Psoas muscle (tissue), 8 donors: ENCODE data around the gene EXOC3L4. TPM values are rescaled to one million over a fixed set of nuclear protein-coding genes. Genes with fewer than 3 reads are reported as not detected.

Source experiments
- ATAC-seq, 4 donors: fragments of 200-7000 bp; cut with Tn5 transposase; one replicate each; pipeline ENCODE4 v1.9.1; 2020; ENCODE audit warnings: moderate library complexity in 3 of 4, mild to moderate bottlenecking in 2 of 4
- DNase-seq, 2 donors: peaks; one replicate each; pipeline ENCODE4 v3.0.0-alpha.2; 2020
- H3K27ac ChIP-seq: fragments of 200-600 bp; one replicate; pipeline ENCODE4 v1.8.0; 2022
- H3K27me3 ChIP-seq, 3 donors: fragments of 200-600 bp in 1 of 3; one replicate each; pipeline versions ENCODE4 v1.6.1 to v1.8.0; 2013 to 2022; ENCODE audit warnings: low read length in 2 of 3, mild to moderate bottlenecking in 2 of 3, moderate library complexity in 1 of 3; ENCODE audit not compliant: insufficient read depth in 3 of 3
- H3K36me3 ChIP-seq, 2 donors: fragments of 200-600 bp in 1 of 2; one replicate each; pipeline versions ENCODE4 v1.6.1 to v1.8.0; 2013 to 2022; ENCODE audit warnings: low read depth in 1 of 2, mild to moderate bottlenecking in 1 of 2, moderate library complexity in 1 of 2; ENCODE audit not compliant: insufficient read depth in 1 of 2
- H3K4me1 ChIP-seq: fragments of 200-600 bp; one replicate; pipeline ENCODE4 v1.8.0; 2022
- H3K4me3 ChIP-seq: fragments of 200-600 bp; one replicate; pipeline ENCODE4 v1.8.0; 2022; ENCODE audit warnings: mild to moderate bottlenecking
- H3K9me3 ChIP-seq: fragments of 200-600 bp; one replicate; pipeline ENCODE4 v1.8.0; 2022
- WGBS, 3 donors: extraction: QIAGEN DNeasy Blood & Tissue Kit; methylation state at CpG; one replicate each; pipeline versions ENCODE4 v1.1.6 to v1.1.7; 2013; 5-methylcytosine and 5-hydroxymethylcytosine counted together
- intact Hi-C, 2 donors: fragments of 100-400 bp; cut with DNase I; formaldehyde crosslinking; loops; one replicate each; pipeline versions ENCODE4 v1.11.0 to v1.14.2; 2022
- polyA plus RNA-seq, 3 donors: library from polyadenylated mRNA; stranded (reverse); fragments of 200-250 nt; gene quantifications; one replicate each; pipeline ENCODE4 v1.2.3, GENCODE V29; 2013
- total RNA-seq, 4 donors: library from RNA; stranded (reverse); fragmentation: NEBNext Ultra II Directional in 2 of 4; extraction: Animal tissue kit (Norgen Biotek cat#: 25700) in 2 of 4; gene quantifications; one replicate each; pipeline versions ENCODE4 v1.2.1 to v1.2.4, GENCODE V29; 2021 to 2023
- TF ChIP-seq, protein P1 (sequence below): fragments of 200-600 bp; IDR thresholded peaks from one replicate; pipeline ENCODE4 v1.8.0; 2022; ENCODE audit warnings: antibody characterized with exemption
- donor health status: healthy with polysubstance abuse.
- donor health status: DM: no; HTN: no; CAD: no; lungs with moderate emphysema.
- donor health status: Bipolar disorder and iron deficiency.
- donor health status: healthy.
- donor health status: DM: yes; HTN: yes; CAD: no.
- donor health status: DM: no; HTN: no; CAD: no.
- donor health status: DM: no; HTN: no; CAD: no.
- donor health status: DM: yes; HTN: yes; CAD: no.

EXOC3L4 gene
- total and polyA plus RNA-seq, 7 donors = 0.12 to 0.33 (median 0.27) TPM; not detected in 3

DNA sequence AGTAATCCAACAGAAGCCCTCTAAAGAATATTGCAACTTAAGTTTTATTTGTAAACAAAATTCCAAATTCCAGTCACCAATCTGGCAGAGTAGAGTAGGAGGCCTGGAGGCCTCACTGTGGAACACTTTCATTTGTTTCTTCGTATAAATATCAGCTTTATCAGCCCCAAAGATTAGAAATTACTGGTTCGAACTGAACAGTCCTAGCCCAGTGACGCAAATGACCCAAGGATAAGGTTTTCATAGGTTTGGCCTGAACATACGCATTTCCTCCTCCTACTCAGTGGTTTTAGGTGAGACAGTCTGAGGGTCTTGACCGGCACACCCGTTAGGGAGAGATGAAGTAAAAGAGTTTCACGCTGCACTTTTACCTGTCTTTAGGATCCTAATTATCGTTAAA lies 38.8 kb upstream of the EXOC3L4 start:
- no peak for ATAC-seq
- no peaks in the 10 kb centered on the region for H3K9me3 ChIP-seq
- peak overlapping the region; percentile 54 for H3K27ac ChIP-seq
- intact Hi-C loops = no loop called here
- peak overlapping the region; percentile 97 for H3K4me3 ChIP-seq
- H3K27me3 ChIP-seq = no peaks in the 10 kb centered on the region
- H3K36me3 ChIP-seq = no peaks in the 10 kb centered on the region
- DNase-seq = no peak
- WGBS, 3 donors = 48 to 52% (median 49%) methylated on average over 8 of the region's 8 CpGs
- peaks cover 43% of the 10 kb centered on the region for H3K4me1 ChIP-seq
- TF ChIP-seq, protein P1, sequence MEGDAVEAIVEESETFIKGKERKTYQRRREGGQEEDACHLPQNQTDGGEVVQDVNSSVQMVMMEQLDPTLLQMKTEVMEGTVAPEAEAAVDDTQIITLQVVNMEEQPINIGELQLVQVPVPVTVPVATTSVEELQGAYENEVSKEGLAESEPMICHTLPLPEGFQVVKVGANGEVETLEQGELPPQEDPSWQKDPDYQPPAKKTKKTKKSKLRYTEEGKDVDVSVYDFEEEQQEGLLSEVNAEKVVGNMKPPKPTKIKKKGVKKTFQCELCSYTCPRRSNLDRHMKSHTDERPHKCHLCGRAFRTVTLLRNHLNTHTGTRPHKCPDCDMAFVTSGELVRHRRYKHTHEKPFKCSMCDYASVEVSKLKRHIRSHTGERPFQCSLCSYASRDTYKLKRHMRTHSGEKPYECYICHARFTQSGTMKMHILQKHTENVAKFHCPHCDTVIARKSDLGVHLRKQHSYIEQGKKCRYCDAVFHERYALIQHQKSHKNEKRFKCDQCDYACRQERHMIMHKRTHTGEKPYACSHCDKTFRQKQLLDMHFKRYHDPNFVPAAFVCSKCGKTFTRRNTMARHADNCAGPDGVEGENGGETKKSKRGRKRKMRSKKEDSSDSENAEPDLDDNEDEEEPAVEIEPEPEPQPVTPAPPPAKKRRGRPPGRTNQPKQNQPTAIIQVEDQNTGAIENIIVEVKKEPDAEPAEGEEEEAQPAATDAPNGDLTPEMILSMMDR = no peak

DNA sequence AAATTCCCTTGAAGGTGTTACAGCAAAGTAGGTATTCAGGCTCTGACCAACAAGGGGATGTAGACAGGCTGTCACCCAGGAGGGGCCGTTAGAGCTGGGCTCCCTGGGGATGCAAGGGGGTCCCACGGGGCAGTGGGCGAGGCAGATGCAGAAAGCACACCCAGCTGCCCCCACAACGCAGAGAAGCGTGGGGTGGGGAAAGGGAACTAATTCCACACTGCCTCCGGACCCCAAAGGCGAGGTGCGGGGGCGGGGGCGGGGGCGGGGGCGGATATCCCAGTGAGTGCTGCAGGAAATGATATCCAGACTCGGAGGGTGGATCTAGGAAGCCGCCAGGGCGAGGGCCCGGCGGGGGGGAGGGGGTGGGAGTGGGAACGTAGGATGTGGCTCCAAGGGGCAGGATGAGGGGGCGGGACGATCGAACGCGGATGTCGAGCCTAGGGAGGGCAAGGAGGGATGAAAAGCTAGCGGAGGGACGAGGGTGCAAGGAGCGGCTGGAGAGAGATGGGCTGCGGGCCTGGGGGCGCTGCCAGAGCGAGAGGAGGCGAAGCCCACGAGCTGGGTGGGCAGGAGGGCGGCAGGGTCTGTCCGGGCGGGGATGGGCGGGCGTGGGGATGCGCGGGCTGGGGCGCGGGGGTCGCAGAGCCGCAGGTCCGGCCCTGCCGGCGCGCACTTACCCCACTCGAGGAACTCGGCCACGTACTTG lies 38.0 kb upstream of the EXOC3L4 start:
- ATAC-seq (peak in 1 of 4 donors; percentile 21), DNase-seq (peak; percentile 82 to 85)
- TF ChIP-seq, protein P1 = peak; percentile 23
- peak overlapping the region; percentile 97 for H3K4me3 ChIP-seq
- no peaks in the 10 kb centered on the region for H3K9me3 ChIP-seq
- H3K36me3 ChIP-seq = no peaks in the 10 kb centered on the region
- peaks cover 38% of the 10 kb centered on the region for H3K4me1 ChIP-seq
- intact Hi-C loops = no loop called here
- no peaks in the 10 kb centered on the region for H3K27me3 ChIP-seq
- WGBS, 3 donors = 1 to 2% (median 2%) methylated on average over 27 to 50 of the region's 50 CpGs
- peak overlapping the region; percentile 91 for H3K27ac ChIP-seq

DNA sequence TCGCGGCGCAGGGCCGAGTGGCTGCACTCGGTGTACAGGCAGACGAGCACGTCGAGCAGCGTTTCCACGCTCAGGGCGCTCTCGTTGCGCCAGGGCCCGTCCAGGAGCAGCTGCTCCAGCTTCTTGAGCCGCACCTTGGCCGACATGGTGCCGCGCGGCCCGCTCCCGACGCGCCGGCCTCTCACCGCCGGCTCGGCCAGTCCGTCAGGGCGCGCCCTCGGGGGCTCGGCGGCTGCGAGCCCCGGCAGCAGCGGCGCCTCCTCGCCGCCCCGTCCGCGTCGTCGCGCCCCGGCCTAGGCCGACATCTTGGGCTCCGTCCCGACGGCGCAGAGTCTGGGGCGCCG lies 37.5 kb upstream of the EXOC3L4 start:
- WGBS, 3 donors = 0 to 1% (median 0%) methylated on average over 37 to 53 of the region's 53 CpGs
- DNase-seq = peak in 1 of 2 donors; percentile 67

DNA sequence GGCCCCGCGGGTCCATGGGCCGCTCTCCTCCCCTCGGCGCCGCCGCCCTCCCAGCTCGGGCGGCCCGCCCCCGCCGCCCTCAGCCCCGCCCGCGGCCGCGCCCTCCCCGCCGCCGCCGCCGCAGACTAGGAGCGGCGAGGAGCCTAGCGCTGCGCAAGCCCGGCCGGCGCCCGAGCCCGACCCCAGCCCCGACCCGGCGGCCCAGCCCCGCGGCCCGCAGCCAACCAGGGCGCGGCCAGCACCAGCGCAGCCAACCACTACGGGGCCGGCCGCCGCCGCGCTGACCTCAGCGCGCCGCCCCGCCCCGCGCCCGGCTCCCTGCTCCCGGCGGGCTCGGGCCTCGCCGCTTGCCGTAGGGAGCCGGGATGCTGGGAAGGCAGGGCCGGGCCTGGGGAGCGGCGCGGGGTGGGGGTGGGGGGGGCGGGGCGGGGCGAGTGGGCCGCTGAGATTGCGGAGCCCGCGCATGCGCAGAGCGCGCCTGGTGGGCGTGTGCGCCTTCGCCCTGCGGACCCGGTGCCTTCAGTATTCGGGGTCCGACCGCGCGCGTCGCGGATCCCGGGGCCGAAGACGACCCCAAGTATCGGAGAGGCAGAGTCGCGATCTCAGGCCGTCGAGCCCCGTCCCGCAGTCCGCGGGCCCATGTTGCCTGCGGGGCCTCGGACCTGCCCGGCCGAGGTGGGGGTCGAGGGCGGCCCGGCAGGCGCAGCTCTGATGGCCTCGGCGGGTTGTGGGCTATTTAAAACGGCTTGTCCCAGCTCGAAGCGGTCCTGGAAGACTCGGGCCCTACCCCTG lies 37.0 kb upstream of the EXOC3L4 start, which contains the start of gene CDC42BPB:
CDC42BPB (minus strand) TSS at position 178 of the 792 bp plus-strand sequence. CDS start 376 bp downstream, outside the sequence.
- DNase-seq = peak; percentile 93 to 95
- Histone ChIP-seq H3K9me3 (no peaks in the 10 kb centered on the region), H3K36me3 (no peaks in the 10 kb centered on the region), H3K27me3 (no peaks in the 10 kb centered on the region), H3K27ac (peak within 1 kb of the TSS; percentile 91), H3K4me3 (peak within 1 kb of the TSS; percentile 97), H3K4me1 (peaks cover 37% of the 10 kb centered on the region)
- WGBS, 3 donors = 0 to 1% (median 1%) methylated on average over 57 to 112 of the region's 113 CpGs
- peak; percentile 94 to 97 (median 96) for ATAC-seq
- TF ChIP-seq, protein P1 = no peak
- intact Hi-C loops = no loop called here

More for the DNA sequence above, 37.5 kb upstream of the EXOC3L4 start:
- Histone ChIP-seq H3K4me1 (peaks cover 37% of the 10 kb centered on the region), H3K27ac (peak overlapping the region; percentile 91), H3K9me3 (no peaks in the 10 kb centered on the region), H3K4me3 (peak overlapping the region; percentile 97), H3K36me3 (no peaks in the 10 kb centered on the region), H3K27me3 (no peaks in the 10 kb centered on the region)
- peak; percentile 4 to 12 (median 8) for ATAC-seq
- intact Hi-C loops = no loop called here
- TF ChIP-seq, protein P1 = no peak
